ENCODE data around the gene H6PD. TPM values are rescaled to one million over a fixed set of nuclear protein-coding genes. Genes with fewer than 3 reads are reported as not detected.

H6PD gene
- polyA plus RNA-seq, 1 donor (not counting 4 experiments of a cell fraction or from before 2014, with no cell fraction given) = 3.3 TPM

GRCh38 chr1:9248341-9249262 is 14.0 kb downstream of the H6PD start:
- no peaks in the 10 kb centered on the region for H4K20me1 ChIP-seq (ENCODE audit: control insufficient read depth, extremely low read depth, insufficient read depth, low read length)
- no peaks in the 10 kb centered on the region for H3K36me3 ChIP-seq (ENCODE audit: control insufficient read depth in 2 of 2, extremely low read depth in 1 of 2, insufficient read depth in 2 of 2, low read length in 2 of 2)
- H3K9me3 ChIP-seq (ENCODE audit: control insufficient read depth, low read depth, low read length) = no peaks in the 10 kb centered on the region
- FAIRE-seq = no peak
- H3K4me1 ChIP-seq (ENCODE audit: control insufficient read depth, extremely low read depth, insufficient read depth, low read length) = peaks cover 15% of the 10 kb centered on the region
- peak overlapping the region in 1 of 3 experiments; percentile 25 for H3K4me3 ChIP-seq (ENCODE audit: control insufficient read depth in 2 of 3, extremely low read depth in 1 of 3, insufficient read depth in 2 of 3, low read depth in 1 of 3, low read length in 3 of 3)
- H3K4me2 ChIP-seq (ENCODE audit: control insufficient read depth, extremely low read depth, insufficient read depth, low read depth, low read length) = peak overlapping the region; percentile 41
- H3K27ac ChIP-seq (ENCODE audit: control insufficient read depth, insufficient read depth, low read length) = no peak overlapping the region
- dilution Hi-C loops (cut with MboI; ENCODE audit: extremely low pct_ligation_motif_present, low sequenced_read_pairs) = no loop called here
- H2AFZ ChIP-seq (ENCODE audit: control insufficient read depth, low read length) = no peak overlapping the region
- no peaks in the 10 kb centered on the region for H3K79me2 ChIP-seq (ENCODE audit: control insufficient read depth, insufficient read depth, low read length)
- DNase-seq (ENCODE audit: low read depth, low spot score) = no peak
- no peaks in the 10 kb centered on the region for H3K9me1 ChIP-seq (ENCODE audit: control insufficient read depth, extremely low read depth, insufficient read depth, low read length)
- no peak for TF ChIP-seq EZH2 (IDR thresholded peaks at IDR 0.05; ENCODE audit: low read length)
- no peak for TF ChIP-seq CTCF (optimal IDR thresholded peaks at IDR 0.05 in 1 of 3, IDR thresholded peaks at IDR 0.05 in 1 of 3, conservative IDR thresholded peaks at IDR 0.05 in 1 of 3; ENCODE audit: extremely low read depth in 1 of 3, insufficient read depth in 2 of 3, low read length in 3 of 3)
- H3K9ac ChIP-seq (ENCODE audit: control insufficient read depth, extremely low read depth, insufficient read depth, low read length) = no peak overlapping the region
- peaks cover 19% of the 10 kb centered on the region for H3K27me3 ChIP-seq (ENCODE audit: control insufficient read depth, extremely low read depth, insufficient read depth, low read length)

DNA sequence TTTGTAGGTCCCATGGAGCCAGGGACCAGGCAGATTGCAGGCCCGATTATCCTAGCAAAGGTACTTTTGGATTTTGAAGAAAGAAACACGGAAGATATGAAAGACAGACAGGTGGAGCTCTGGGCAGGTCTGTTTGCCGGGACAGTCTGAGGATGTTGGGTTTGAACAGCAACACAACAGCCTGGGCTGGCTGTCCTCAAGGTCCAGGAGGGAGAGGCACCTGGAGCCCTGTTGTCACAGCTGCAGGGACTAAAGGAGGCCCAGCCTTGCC is 14.6 kb downstream of the H6PD start:
- dilution Hi-C loops (cut with MboI; ENCODE audit: extremely low pct_ligation_motif_present, low sequenced_read_pairs) = no loop called here
- Histone ChIP-seq H3K79me2 (ENCODE audit: control insufficient read depth, insufficient read depth, low read length) (no peaks in the 10 kb centered on the region), H3K27ac (ENCODE audit: control insufficient read depth, insufficient read depth, low read length) (no peak overlapping the region), H3K4me2 (ENCODE audit: control insufficient read depth, extremely low read depth, insufficient read depth, low read depth, low read length) (no peak overlapping the region), H3K4me3 (ENCODE audit: control insufficient read depth in 2 of 3, extremely low read depth in 1 of 3, insufficient read depth in 2 of 3, low read depth in 1 of 3, low read length in 3 of 3) (no peak overlapping the region), H3K9me1 (ENCODE audit: control insufficient read depth, extremely low read depth, insufficient read depth, low read length) (no peaks in the 10 kb centered on the region), H3K4me1 (ENCODE audit: control insufficient read depth, extremely low read depth, insufficient read depth, low read length) (peaks cover 15% of the 10 kb centered on the region), H4K20me1 (ENCODE audit: control insufficient read depth, extremely low read depth, insufficient read depth, low read length) (no peaks in the 10 kb centered on the region), H3K27me3 (ENCODE audit: control insufficient read depth, extremely low read depth, insufficient read depth, low read length) (peaks cover 19% of the 10 kb centered on the region), H2AFZ (ENCODE audit: control insufficient read depth, low read length) (no peak overlapping the region), H3K36me3 (ENCODE audit: control insufficient read depth in 2 of 2, extremely low read depth in 1 of 2, insufficient read depth in 2 of 2, low read length in 2 of 2) (no peaks in the 10 kb centered on the region), H3K9me3 (ENCODE audit: control insufficient read depth, low read depth, low read length) (no peaks in the 10 kb centered on the region), H3K9ac (ENCODE audit: control insufficient read depth, extremely low read depth, insufficient read depth, low read length) (no peak overlapping the region)
- FAIRE-seq = no peak
- TF ChIP-seq EZH2 (IDR thresholded peaks at IDR 0.05; ENCODE audit: low read length) (no peak), CTCF (optimal IDR thresholded peaks at IDR 0.05 in 1 of 3, IDR thresholded peaks at IDR 0.05 in 1 of 3, conservative IDR thresholded peaks at IDR 0.05 in 1 of 3; ENCODE audit: extremely low read depth in 1 of 3, insufficient read depth in 2 of 3, low read length in 3 of 3) (no peak)
- no peak for DNase-seq (ENCODE audit: low read depth, low spot score)

All from keratinocyte (primary cell).